Adrenal gland (tissue), 12 donors: ENCODE results near the gene TECTB. TPM values are rescaled to one million over a fixed set of nuclear protein-coding genes. Genes with fewer than 3 reads are reported as not detected.

Experiments used
- DNase-seq, 7 donors: peaks; one replicate each; pipeline ENCODE4 v3.0.0-alpha.2; 2019 to 2020
- H3K27ac ChIP-seq, 5 donors: fragments of 200-600 bp; sonication (generic) in 4 of 5; 1 replicate in 3 of 5; 2 replicates in 2 of 5; pipeline versions ENCODE4 v1.5.1 to v1.8.0; 2016 to 2020; ENCODE audit warnings: mild to moderate bottlenecking in 1 of 5
- H3K27me3 ChIP-seq: fragments of 200-600 bp; 2 replicates; pipeline ENCODE4 v1.8.0; 2021
- H3K36me3 ChIP-seq, 2 donors: fragments of 200-600 bp; replicated peaks in 1 of 2; 1 replicate in 1 of 2; 2 replicates in 1 of 2; pipeline versions ENCODE4 v1.5.1 to v1.8.0; 2018 to 2022
- H3K4me1 ChIP-seq, 2 donors: fragments of 200-600 bp; replicated peaks in 1 of 2; 1 replicate in 1 of 2; 2 replicates in 1 of 2; pipeline versions ENCODE4 v1.5.1 to v1.8.0; 2018 to 2021
- H3K4me3 ChIP-seq, 4 donors: fragments of 200-600 bp; sonication (generic) in 3 of 4; one replicate each; pipeline ENCODE4 v1.5.1; 2016 to 2018
- H3K9me3 ChIP-seq, 3 donors: fragments of 200-600 bp; sonication (generic) in 1 of 3; replicated peaks in 1 of 3; 1 replicate in 2 of 3; 2 replicates in 1 of 3; pipeline versions ENCODE4 v1.5.1 to v1.8.0; 2016 to 2021
- POLR2A ChIP-seq, 2 donors: fragments of 450-650 bp; IDR thresholded peaks; one replicate each; pipeline ENCODE4 v1.6.1; 2017; ENCODE audit warnings: antibody characterized with exemption in 2 of 2, mild to moderate bottlenecking in 2 of 2, moderate library complexity in 1 of 2
- WGBS, 4 donors: extraction: QIAGEN DNeasy Blood & Tissue Kit in 2 of 4; methylation state at CpG; one replicate each; pipeline versions ENCODE4 v1.1.5 to v1.1.7; 2013 to 2017; 5-methylcytosine and 5-hydroxymethylcytosine counted together
- intact Hi-C, 2 donors: fragments of 100-400 bp; cut with DNase I; formaldehyde crosslinking; loops; one replicate each; pipeline versions ENCODE4 v1.14.1 to v1.15.0; 2022 to 2023
- polyA plus RNA-seq, 3 donors: library from polyadenylated mRNA; stranded (reverse); fragments of 200-250 nt in 2 of 3; fragments of 350-450 nt in 1 of 3; fragmentation: Illumina TruSeq in 1 of 3; extraction: RNeasy Lipid Tissue Mini Kit (QIAGEN cat#74804) in 1 of 3; gene quantifications; one replicate each; pipeline ENCODE4 v1.2.3, GENCODE V29; 2013 to 2014
- total RNA-seq, 9 donors: library from RNA; depleted of rRNA in 4 of 9; stranded (reverse); fragments of >200 nt in 4 of 9; fragments of 120-200 nt in 1 of 9; fragmentation: NEBNext Ultra II Directional in 1 of 9; extraction: Animal tissue kit (Norgen Biotek cat#: 25700) in 1 of 9; gene quantifications; one replicate each; pipeline versions ENCODE4 v1.1.0 to v1.2.4, GENCODE V29; 2013 to 2023
- TF ChIP-seq, protein P1 (sequence below), 6 experiments: fragments of 450-650 bp in 4 of 6; fragments of 200-600 bp in 2 of 6; sonication (generic) in 1 of 6; IDR thresholded peaks; 1 replicate in 5 of 6; 2 replicates in 1 of 6; pipeline versions ENCODE4 v1.5.1 to v1.8.0; 2016 to 2021; ENCODE audit warnings: antibody characterized with exemption in 6 of 6, mild to moderate bottlenecking in 2 of 6, moderate library complexity in 1 of 6
- donor health status: healthy with polysubstance abuse.
- donor health status: Bipolar disorder and iron deficiency.
- donor health status: DM: yes; HTN: yes; CAD: no.
- donor health status: DM: no; HTN: no; CAD: no.
- donor health status: DM: no; HTN: no; CAD: no.
- donor health status: DM: yes; HTN: yes; CAD: no.

Gene TECTB
- total and polyA plus RNA-seq, 12 donors, result not detected

DNA sequence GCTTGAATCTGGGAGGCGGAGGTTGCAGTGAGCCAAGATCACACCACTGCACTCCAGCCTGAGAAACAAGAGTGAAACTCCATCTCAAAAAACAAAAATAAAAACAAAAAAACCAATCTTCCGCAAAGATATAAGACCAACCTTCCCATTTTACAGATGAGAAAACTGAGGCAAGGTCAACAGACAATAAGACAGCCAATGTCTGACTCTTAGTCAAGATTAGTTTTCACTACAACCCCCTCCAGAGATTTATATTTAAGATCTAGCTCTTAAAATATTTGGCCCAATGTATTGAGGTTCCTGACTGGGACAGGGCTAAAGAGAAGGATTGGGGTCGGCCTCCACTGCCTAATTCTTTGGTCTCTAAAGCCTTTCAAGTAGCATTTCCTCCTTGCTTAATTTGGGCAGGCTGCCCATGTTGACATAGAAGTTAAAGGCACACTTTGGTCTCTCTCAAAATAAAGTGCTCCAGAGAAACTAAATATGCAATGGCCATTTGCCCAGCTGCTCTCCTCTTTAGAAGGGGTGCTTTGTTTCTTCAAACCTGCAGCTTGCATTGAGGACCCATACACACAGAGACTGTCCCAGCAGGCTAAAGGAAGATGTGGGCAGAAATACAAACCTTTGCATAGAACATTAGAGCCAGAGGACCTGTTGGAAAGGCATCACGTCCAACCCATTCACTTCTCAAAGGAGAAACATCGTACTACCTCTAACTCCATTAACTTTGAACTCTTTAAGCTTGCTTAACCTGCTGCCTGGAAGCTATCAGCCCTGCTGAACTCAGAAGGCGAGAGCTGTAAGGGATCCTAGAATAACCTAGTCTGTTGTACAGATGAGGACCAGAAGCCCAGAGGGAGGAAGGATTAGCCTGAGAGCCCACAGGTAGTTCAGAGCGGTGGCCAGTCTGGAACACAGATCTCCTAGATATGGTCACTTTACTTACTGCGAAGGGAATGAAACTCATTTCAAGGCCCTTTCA, 3.9 kb downstream of the TECTB start:
- no peaks in the 10 kb centered on the region for H3K9me3 ChIP-seq
- TF ChIP-seq, protein P1, sequence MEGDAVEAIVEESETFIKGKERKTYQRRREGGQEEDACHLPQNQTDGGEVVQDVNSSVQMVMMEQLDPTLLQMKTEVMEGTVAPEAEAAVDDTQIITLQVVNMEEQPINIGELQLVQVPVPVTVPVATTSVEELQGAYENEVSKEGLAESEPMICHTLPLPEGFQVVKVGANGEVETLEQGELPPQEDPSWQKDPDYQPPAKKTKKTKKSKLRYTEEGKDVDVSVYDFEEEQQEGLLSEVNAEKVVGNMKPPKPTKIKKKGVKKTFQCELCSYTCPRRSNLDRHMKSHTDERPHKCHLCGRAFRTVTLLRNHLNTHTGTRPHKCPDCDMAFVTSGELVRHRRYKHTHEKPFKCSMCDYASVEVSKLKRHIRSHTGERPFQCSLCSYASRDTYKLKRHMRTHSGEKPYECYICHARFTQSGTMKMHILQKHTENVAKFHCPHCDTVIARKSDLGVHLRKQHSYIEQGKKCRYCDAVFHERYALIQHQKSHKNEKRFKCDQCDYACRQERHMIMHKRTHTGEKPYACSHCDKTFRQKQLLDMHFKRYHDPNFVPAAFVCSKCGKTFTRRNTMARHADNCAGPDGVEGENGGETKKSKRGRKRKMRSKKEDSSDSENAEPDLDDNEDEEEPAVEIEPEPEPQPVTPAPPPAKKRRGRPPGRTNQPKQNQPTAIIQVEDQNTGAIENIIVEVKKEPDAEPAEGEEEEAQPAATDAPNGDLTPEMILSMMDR (IDR thresholded peaks at IDR 0.05), result no peak
- no peak for TF ChIP-seq POLR2A (IDR thresholded peaks at IDR 0.05)
- DNase-seq, result no peak
- intact Hi-C loops, result no loop called here
- no peaks in the 10 kb centered on the region for H3K4me1 ChIP-seq
- H3K27ac ChIP-seq, result no peak overlapping the region
- 70 to 78% (median 73%) methylated on average over 8 of the region's 8 CpGs for WGBS, 4 donors
- H3K36me3 ChIP-seq, result no peaks in the 10 kb centered on the region
- no peaks in the 10 kb centered on the region for H3K27me3 ChIP-seq
- no peak overlapping the region for H3K4me3 ChIP-seq

DNA sequence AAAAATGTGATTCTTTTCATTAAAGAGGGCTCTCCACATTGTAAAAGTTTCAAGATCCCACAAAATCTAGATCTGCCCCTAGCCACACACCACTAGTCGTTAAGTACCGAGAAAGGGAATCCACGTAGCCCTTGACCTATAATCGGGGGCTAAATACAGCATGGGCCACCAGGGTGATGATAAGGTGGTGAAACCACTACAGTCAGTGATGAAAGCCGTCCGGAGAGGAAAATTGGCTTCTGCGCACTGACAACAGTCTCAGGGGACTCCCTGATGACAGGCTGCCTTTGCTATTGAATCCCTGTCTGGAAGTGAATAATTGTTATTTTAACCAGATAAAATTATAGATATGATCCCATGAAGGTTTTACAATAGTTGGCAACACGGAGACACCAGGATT, 4.6 kb downstream of the TECTB start:
- H3K27me3 ChIP-seq, result no peaks in the 10 kb centered on the region
- DNase-seq, result no peak
- no peaks in the 10 kb centered on the region for H3K9me3 ChIP-seq
- intact Hi-C loops, result no loop called here
- TF ChIP-seq POLR2A (IDR thresholded peaks at IDR 0.05), result no peak
- TF ChIP-seq, protein P1 (IDR thresholded peaks at IDR 0.05), result no peak
- no peak overlapping the region for H3K4me3 ChIP-seq
- 65 to 81% (median 74%) methylated on average over 8 of the region's 8 CpGs for WGBS, 4 donors
- H3K4me1 ChIP-seq, result no peaks in the 10 kb centered on the region
- H3K36me3 ChIP-seq, result no peaks in the 10 kb centered on the region
- no peak overlapping the region for H3K27ac ChIP-seq

DNA sequence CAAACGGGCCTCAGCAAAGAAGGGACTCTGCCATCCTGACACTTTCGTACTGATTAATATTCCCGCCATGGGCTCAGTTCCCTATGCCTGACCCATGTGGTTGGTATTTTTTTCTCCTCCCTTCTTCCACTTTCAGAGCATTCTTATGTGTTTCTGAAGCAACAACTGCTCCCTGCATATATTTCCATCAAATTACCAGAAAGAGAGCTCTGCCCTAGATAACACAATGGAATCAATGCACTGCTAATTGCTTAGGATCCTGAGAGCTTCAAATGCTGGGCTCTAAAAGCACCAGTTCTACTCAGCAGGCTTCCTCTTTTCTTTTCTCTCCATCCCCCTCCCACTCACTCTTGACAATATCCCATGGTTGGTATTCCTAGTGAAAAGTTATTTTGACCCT, 5.3 kb downstream of the TECTB start:
- no peaks in the 10 kb centered on the region for H3K36me3 ChIP-seq
- intact Hi-C loops, result no loop called here
- no peak overlapping the region for H3K27ac ChIP-seq
- no peak overlapping the region for H3K4me3 ChIP-seq
- no peaks in the 10 kb centered on the region for H3K9me3 ChIP-seq
- 70 to 87% (median 81%) methylated on average over 3 of the region's 3 CpGs for WGBS, 4 donors
- no peaks in the 10 kb centered on the region for H3K27me3 ChIP-seq
- H3K4me1 ChIP-seq, result no peaks in the 10 kb centered on the region
- TF ChIP-seq, protein P1 (IDR thresholded peaks at IDR 0.05), result no peak
- TF ChIP-seq POLR2A (IDR thresholded peaks at IDR 0.05), result no peak
- no peak for DNase-seq

DNA sequence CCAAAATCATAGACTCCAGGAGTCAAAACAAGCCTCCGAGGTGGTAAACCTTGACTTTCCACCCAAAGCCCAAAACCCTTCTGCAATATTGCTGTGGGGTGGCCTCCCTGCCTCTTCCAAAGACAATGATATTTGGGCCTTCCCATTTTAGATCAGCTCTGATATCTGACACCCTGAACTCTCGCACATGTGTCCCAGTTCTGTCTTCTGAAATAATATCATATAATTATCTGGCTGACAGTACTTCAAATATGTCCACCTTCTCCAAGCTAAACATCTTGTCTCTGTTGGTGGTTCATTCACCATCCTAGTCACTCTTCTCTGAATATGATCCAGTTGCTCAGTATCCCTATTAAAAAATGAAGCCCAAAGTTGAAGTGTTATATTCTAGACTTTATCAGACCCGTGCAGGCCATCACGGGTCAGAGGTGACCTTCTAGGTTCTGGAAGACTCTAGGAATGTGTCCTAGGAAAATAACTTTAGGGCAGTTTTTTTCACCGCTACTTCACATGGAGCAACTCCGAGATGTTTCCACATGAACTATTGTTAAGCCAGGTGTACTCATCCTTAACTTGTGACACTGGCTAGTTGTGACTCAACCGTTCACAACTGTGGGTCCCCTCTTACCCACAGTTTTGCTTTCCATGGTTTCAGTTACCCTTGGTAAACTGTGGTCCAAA, 6.3 kb downstream of the TECTB start:
- intact Hi-C loops, result no loop called here
- DNase-seq, result no peak
- Histone ChIP-seq H3K4me3 (no peak overlapping the region), H3K27ac (no peak overlapping the region), H3K36me3 (no peaks in the 10 kb centered on the region), H3K9me3 (no peaks in the 10 kb centered on the region), H3K27me3 (no peaks in the 10 kb centered on the region), H3K4me1 (no peaks in the 10 kb centered on the region)
- 76 to 94% (median 89%) methylated on average over 7 of the region's 7 CpGs for WGBS, 4 donors
- TF ChIP-seq, protein P1 (IDR thresholded peaks at IDR 0.05), result no peak
- no peak for TF ChIP-seq POLR2A (IDR thresholded peaks at IDR 0.05)
